Panc1 (cell line): ENCODE data around the gene ACP7.

Source experiments
- POLR2AphosphoS5 ChIP-seq: IDR thresholded peaks from 2 replicates; pipeline ENCODE4 v1.6.1; 2012; ENCODE audit warnings: mild to moderate bottlenecking, low read depth, low read length, moderate library complexity
- TCF7L2 ChIP-seq: IDR thresholded peaks from 2 replicates; pipeline ENCODE4 v1.6.1; 2011; ENCODE audit warnings: mild to moderate bottlenecking, low read depth, low read length, inconsistent platforms
- TF ChIP-seq, protein P1 (sequence below): fragments of 450-650 bp; IDR thresholded peaks from 2 replicates; pipeline ENCODE4 v1.5.1; 2017; ENCODE audit warnings: mild to moderate bottlenecking

DNA sequence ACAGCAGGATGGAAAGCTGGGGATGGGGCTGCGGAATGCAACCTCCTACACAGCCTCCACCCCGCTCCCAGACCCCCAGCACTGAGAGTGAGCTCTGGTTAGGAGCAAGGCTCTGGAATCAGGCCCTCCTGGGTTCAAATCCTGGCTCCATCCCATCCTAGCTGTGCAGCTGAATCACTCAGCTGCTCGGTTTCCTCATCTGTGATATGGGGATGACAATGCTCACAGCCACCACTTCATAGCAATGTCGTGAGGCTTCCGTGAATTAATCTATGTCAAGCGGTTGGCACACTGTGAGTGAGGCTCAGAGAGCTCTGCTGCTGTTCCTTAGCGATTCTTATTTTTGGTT is 538 bp downstream of the ACP7 start:
- TF ChIP-seq, protein P1, sequence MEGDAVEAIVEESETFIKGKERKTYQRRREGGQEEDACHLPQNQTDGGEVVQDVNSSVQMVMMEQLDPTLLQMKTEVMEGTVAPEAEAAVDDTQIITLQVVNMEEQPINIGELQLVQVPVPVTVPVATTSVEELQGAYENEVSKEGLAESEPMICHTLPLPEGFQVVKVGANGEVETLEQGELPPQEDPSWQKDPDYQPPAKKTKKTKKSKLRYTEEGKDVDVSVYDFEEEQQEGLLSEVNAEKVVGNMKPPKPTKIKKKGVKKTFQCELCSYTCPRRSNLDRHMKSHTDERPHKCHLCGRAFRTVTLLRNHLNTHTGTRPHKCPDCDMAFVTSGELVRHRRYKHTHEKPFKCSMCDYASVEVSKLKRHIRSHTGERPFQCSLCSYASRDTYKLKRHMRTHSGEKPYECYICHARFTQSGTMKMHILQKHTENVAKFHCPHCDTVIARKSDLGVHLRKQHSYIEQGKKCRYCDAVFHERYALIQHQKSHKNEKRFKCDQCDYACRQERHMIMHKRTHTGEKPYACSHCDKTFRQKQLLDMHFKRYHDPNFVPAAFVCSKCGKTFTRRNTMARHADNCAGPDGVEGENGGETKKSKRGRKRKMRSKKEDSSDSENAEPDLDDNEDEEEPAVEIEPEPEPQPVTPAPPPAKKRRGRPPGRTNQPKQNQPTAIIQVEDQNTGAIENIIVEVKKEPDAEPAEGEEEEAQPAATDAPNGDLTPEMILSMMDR = no peak
- TF ChIP-seq POLR2AphosphoS5 (no peak), TCF7L2 (no peak)
